GM12878 (cell line): ENCODE measurements around the gene THAP7. TPM values are rescaled to one million over a fixed set of nuclear protein-coding genes. Genes with fewer than 3 reads are reported as not detected.

ENCODE experiments used
- ATAC-seq: fragments of 200-7000 bp; cut with Tn5 transposase; 3 replicates; pipeline ENCODE4 v1.9.1; 2020; ENCODE audit warnings: mild to moderate bottlenecking, moderate library complexity
- BruUV-seq: library from RNA; stranded (reverse); fragments of 400-500 nt; replicated peaks from 2 replicates; lab custom pipeline; 2021; lab: Mats Ljungman, UMichigan
- CTCF ChIA-PET: fragments of 300-600 bp; sonication (Branson Sonifier 250); formaldehyde crosslinking; extraction: SDS; loops from one replicate; lab custom pipeline; 2021; ENCODE audit warnings: inconsistent platforms; lab: Yijun Ruan, JAX
- POLR2A ChIA-PET: fragments of 350-600 bp; formaldehyde crosslinking; extraction: SDS; loops from one replicate; lab custom pipeline; 2021; ENCODE audit warnings: inconsistent platforms; lab: Charles Lee
- RAD21 ChIA-PET: fragments of 300-600 bp; sonication (Branson Sonifier 250); formaldehyde crosslinking; loops from one replicate; lab custom pipeline; 2023; ENCODE audit warnings: antibody characterized with exemption; ENCODE audit not compliant: unreplicated experiment; lab: Charles Lee
- SMC1A ChIA-PET: fragments of 300-600 bp; sonication (Branson Sonifier 250); formaldehyde crosslinking; loops from one replicate; lab custom pipeline; 2023; ENCODE audit not compliant: unreplicated experiment, uncharacterized antibody; lab: Charles Lee
- DNase-seq: peaks from one replicate; pipeline ENCODE4 v3.0.0-alpha.2; 2011; ENCODE audit warnings: low read depth, low spot score
- FAIRE-seq: peaks from 3 replicates; lab custom pipeline; 2011; peaks lifted over from hg19 to GRCh38; lab: Jason Lieb, UNC
- H2AFZ ChIP-seq: 2 replicates; pipeline ENCODE4 v1.6.0; 2011; ENCODE audit warnings: low read depth, low read length, control low read depth; ENCODE audit not compliant: control insufficient read depth
- H3K27ac ChIP-seq: 2 replicates; pipeline ENCODE4 v1.5.1; 2011; ENCODE audit warnings: control low read depth; ENCODE audit not compliant: control insufficient read depth, insufficient read depth
- H3K27me3 ChIP-seq, 2 experiments: replicated peaks in 1 of 2; 2 replicates each; pipeline versions ENCODE4 v1.6.0 to v1.6.1; 2011; ENCODE audit warnings: low read length in 1 of 2; ENCODE audit not compliant: control insufficient read depth in 2 of 2, insufficient read depth in 2 of 2
- H3K36me3 ChIP-seq, 2 experiments: 2 replicates each; pipeline ENCODE4 v1.5.1; 2011; ENCODE audit warnings: low read length in 1 of 2; ENCODE audit not compliant: control insufficient read depth in 2 of 2, insufficient read depth in 2 of 2
- H3K4me1 ChIP-seq: 2 replicates; pipeline ENCODE4 v1.6.1; 2011; ENCODE audit warnings: mild to moderate bottlenecking, low read length, moderate library complexity, mixed read lengths; ENCODE audit not compliant: control insufficient read depth, insufficient read depth
- H3K4me2 ChIP-seq: 2 replicates; pipeline ENCODE4 v1.6.0; 2011; ENCODE audit warnings: control low read depth; ENCODE audit not compliant: control insufficient read depth, insufficient read depth
- H3K4me3 ChIP-seq: fragments of 200-600 bp; sonication (generic); 2 replicates; pipeline ENCODE4 v1.5.1; 2016
- H3K79me2 ChIP-seq: 2 replicates; pipeline ENCODE4 v1.6.0; 2011; ENCODE audit warnings: low read length; ENCODE audit not compliant: control insufficient read depth, insufficient read depth
- H3K9ac ChIP-seq: 2 replicates; pipeline ENCODE4 v1.8.0; 2011; ENCODE audit warnings: low read length, control low read depth, mixed read lengths; ENCODE audit not compliant: control insufficient read depth, insufficient read depth
- H3K9me3 ChIP-seq: replicated peaks from 3 replicates; pipeline ENCODE4 v1.5.1; 2011; ENCODE audit warnings: mild to moderate bottlenecking, low read length; ENCODE audit not compliant: control insufficient read depth, insufficient read depth
- H4K20me1 ChIP-seq: 2 replicates; pipeline ENCODE4 v1.6.0; 2011; ENCODE audit not compliant: control insufficient read depth, insufficient read depth
- CBFB ChIP-seq: IDR thresholded peaks from 2 replicates; pipeline ENCODE4 v1.6.1; 2016; ENCODE audit warnings: antibody characterized with exemption, low read depth
- HDAC2 ChIP-seq: fragments of 200-600 bp; sonication (generic); IDR thresholded peaks from 2 replicates; pipeline ENCODE4 v1.6.1; 2017
- POLR2A ChIP-seq: IDR thresholded peaks from 2 replicates; pipeline ENCODE4 v1.6.1; 2011; ENCODE audit warnings: low read depth, mild to moderate bottlenecking, low read length
- SP1 ChIP-seq: IDR thresholded peaks from one replicate; pipeline ENCODE4 v1.6.1; 2011; ENCODE audit warnings: low read depth, low read length
- SRF ChIP-seq, 2 experiments: IDR thresholded peaks; 2 replicates each; pipeline ENCODE4 v1.6.1; 2011; ENCODE audit warnings: low read depth in 2 of 2, low read length in 2 of 2, mild to moderate bottlenecking in 1 of 2, moderate library complexity in 1 of 2
- ZNF207 ChIP-seq: fragments of 450-650 bp; IDR thresholded peaks from 2 replicates; pipeline ENCODE4 v1.6.1; 2014; ENCODE audit warnings: antibody characterized with exemption, mild to moderate bottlenecking, borderline replicate concordance
- ZNF217 ChIP-seq: fragments of 450-650 bp; IDR thresholded peaks from 2 replicates; pipeline ENCODE4 v1.6.1; 2017; ENCODE audit warnings: antibody characterized with exemption, mild to moderate bottlenecking
- ZSCAN29 ChIP-seq: fragments of 450-650 bp; IDR thresholded peaks from 2 replicates; pipeline ENCODE4 v1.6.1; 2017; ENCODE audit warnings: mild to moderate bottlenecking, moderate library complexity
- WGBS: methylation state at CpG from one replicate; pipeline ENCODE4 v1.1.6; 2016; ENCODE audit warnings: low lambda C conversion rate; ENCODE audit not compliant: insufficient replicate concordance, insufficient coverage; ENCODE audit errors: missing lambda C conversion rate; 5-methylcytosine and 5-hydroxymethylcytosine counted together
- in situ Hi-C: fragments of 300-500 bp; cut with MboI; formaldehyde crosslinking; loops from 9 replicates; pipeline ENCODE4 v1.14.3; 2018; ENCODE audit warnings: mixed read lengths
- intact Hi-C: fragments of 100-400 bp; cut with micrococcal nuclease; formaldehyde crosslinking; loops from one replicate; pipeline ENCODE4 v1.14.2; 2022; ENCODE audit not compliant: unreplicated experiment
- polyA plus RNA-seq, 11 experiments: library from polyadenylated mRNA; depleted of rRNA in 4 of 11; unstranded in 6 of 11; stranded (reverse) in 5 of 11; fragments of >200 nt; fragmentation: Nextera tagmentation in 4 of 11; fragmentation: Illumina TruSeq in 1 of 11; extraction: Ambion mirVana in 4 of 11; extraction: Trizol in 1 of 11; gene quantifications; 1 replicate in 1 of 11; 2 replicates in 10 of 11; pipeline versions ENCODE4 v1.2.1 to v1.2.3, GENCODE V29; 2011 to 2016; ENCODE audit warnings: inconsistent platforms in 2 of 11, missing spikeins in 2 of 11, low read depth in 1 of 11
- total RNA-seq, 4 experiments: library from RNA; depleted of rRNA in 3 of 4; stranded (reverse); fragments of >200 nt in 3 of 4; fragmentation: Illumina TruSeq in 1 of 4; extraction: Trizol in 1 of 4; gene quantifications; 2 replicates each; pipeline versions ENCODE4 v1.2.1 to v1.2.3, GENCODE V29; 2013 to 2021
- TF ChIP-seq, protein P1 (sequence below): IDR thresholded peaks from 2 replicates; pipeline ENCODE4 v1.6.1; 2011; ENCODE audit warnings: low read depth, low read length, improper control_type of control experiment, borderline replicate concordance
- TF ChIP-seq, protein P2 (sequence below): fragments of 450-650 bp; IDR thresholded peaks from 2 replicates; pipeline ENCODE4 v1.6.1; 2016; ENCODE audit warnings: mild to moderate bottlenecking, moderate library complexity, borderline replicate concordance
- TF ChIP-seq, protein P3 (sequence below): fragments of 450-650 bp; conservative IDR thresholded peaks from 2 replicates; pipeline ENCODE4 v1.6.1; 2017; ENCODE audit warnings: mild to moderate bottlenecking, moderate library complexity

Gene THAP7
- total and polyA plus RNA-seq, 10 of the 15 experiments (the other 5 are each of a cell fraction or from before 2014, with no cell fraction given) = 0.66 to 58.3 (median 26.3) TPM

DNA sequence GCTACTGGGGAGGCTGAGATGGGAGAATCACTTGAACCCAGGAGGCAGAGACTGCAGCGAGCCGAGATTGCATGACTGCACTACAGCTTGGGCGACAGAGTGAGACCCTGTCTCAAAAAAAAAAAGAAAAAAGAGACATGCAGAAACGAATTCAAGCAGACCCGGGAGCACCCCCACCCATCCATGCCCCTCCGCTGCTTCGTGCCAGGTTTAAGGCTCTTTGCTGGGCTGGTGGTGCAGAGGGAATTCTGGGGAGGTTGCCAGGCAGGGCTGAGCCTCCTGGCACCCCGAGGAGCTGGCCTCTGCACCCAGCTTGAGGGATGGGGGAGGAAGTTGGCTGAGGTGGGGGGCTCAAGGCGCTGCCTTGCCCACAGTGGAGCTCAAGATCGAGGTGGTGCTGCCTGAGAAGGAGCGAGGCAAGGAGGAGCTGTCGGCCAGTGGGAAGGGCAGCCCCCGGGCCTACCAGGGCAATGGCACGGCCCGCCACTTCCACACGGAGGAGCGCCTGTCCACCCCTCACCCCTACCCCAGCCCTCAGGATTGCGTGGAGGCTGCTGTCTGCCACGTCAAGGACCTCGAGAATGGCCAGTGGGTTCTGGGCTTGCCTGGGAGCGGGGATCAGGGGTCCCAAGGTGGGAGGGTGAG lies 28.9 kb downstream of the THAP7 start:
- intact Hi-C loops = no loop called here
- ChIA-PET RAD21 (no interaction called here), CTCF (no interaction called here), SMC1A (no interaction called here), POLR2A (interaction anchor here (0.7 kb wide), 2 partner anchors 48 to 120 kb away, joined by 3 to 4 read pairs; no protein-coding TSS in a partner anchor)
- Histone ChIP-seq H4K20me1 (no peaks in the 10 kb centered on the region), H3K4me3 (no peak overlapping the region), H3K27ac (no peak overlapping the region), H3K9ac (no peak overlapping the region), H3K36me3 (no peaks in the 10 kb centered on the region), H3K4me2 (no peak overlapping the region), H3K79me2 (no peaks in the 10 kb centered on the region), H2AFZ (no peak overlapping the region), H3K9me3 (no peaks in the 10 kb centered on the region), H3K27me3 (no peaks in the 10 kb centered on the region), H3K4me1 (peaks cover 3% of the 10 kb centered on the region; the same call in 1 of the 2 replicates)
- 29% methylated on average over 11 of the region's 21 CpGs for WGBS
- in situ Hi-C loops = no loop called here
- BruUV-seq = no TSS peak
- ATAC-seq = no peak
- no peak for DNase-seq
- TF ChIP-seq SP1 (no peak), ZNF217 (no peak), CBFB (no peak), ZSCAN29 (no peak), HDAC2 (no peak), SRF (IDR thresholded peaks at IDR 0.05; ENCODE audit: low read depth in 2 of 2, low read length in 2 of 2) (no peak), POLR2A (no peak), ZNF207 (no peak)
- TF ChIP-seq, protein P1, sequence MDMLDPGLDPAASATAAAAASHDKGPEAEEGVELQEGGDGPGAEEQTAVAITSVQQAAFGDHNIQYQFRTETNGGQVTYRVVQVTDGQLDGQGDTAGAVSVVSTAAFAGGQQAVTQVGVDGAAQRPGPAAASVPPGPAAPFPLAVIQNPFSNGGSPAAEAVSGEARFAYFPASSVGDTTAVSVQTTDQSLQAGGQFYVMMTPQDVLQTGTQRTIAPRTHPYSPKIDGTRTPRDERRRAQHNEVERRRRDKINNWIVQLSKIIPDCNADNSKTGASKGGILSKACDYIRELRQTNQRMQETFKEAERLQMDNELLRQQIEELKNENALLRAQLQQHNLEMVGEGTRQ = no peak
- TF ChIP-seq, protein P2, sequence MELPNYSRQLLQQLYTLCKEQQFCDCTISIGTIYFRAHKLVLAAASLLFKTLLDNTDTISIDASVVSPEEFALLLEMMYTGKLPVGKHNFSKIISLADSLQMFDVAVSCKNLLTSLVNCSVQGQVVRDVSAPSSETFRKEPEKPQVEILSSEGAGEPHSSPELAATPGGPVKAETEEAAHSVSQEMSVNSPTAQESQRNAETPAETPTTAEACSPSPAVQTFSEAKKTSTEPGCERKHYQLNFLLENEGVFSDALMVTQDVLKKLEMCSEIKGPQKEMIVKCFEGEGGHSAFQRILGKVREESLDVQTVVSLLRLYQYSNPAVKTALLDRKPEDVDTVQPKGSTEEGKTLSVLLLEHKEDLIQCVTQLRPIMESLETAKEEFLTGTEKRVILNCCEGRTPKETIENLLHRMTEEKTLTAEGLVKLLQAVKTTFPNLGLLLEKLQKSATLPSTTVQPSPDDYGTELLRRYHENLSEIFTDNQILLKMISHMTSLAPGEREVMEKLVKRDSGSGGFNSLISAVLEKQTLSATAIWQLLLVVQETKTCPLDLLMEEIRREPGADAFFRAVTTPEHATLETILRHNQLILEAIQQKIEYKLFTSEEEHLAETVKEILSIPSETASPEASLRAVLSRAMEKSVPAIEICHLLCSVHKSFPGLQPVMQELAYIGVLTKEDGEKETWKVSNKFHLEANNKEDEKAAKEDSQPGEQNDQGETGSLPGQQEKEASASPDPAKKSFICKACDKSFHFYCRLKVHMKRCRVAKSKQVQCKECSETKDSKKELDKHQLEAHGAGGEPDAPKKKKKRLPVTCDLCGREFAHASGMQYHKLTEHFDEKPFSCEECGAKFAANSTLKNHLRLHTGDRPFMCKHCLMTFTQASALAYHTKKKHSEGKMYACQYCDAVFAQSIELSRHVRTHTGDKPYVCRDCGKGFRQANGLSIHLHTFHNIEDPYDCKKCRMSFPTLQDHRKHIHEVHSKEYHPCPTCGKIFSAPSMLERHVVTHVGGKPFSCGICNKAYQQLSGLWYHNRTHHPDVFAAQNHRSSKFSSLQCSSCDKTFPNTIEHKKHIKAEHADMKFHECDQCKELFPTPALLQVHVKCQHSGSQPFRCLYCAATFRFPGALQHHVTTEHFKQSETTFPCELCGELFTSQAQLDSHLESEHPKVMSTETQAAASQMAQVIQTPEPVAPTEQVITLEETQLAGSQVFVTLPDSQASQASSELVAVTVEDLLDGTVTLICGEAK = no peak
- TF ChIP-seq, protein P3, sequence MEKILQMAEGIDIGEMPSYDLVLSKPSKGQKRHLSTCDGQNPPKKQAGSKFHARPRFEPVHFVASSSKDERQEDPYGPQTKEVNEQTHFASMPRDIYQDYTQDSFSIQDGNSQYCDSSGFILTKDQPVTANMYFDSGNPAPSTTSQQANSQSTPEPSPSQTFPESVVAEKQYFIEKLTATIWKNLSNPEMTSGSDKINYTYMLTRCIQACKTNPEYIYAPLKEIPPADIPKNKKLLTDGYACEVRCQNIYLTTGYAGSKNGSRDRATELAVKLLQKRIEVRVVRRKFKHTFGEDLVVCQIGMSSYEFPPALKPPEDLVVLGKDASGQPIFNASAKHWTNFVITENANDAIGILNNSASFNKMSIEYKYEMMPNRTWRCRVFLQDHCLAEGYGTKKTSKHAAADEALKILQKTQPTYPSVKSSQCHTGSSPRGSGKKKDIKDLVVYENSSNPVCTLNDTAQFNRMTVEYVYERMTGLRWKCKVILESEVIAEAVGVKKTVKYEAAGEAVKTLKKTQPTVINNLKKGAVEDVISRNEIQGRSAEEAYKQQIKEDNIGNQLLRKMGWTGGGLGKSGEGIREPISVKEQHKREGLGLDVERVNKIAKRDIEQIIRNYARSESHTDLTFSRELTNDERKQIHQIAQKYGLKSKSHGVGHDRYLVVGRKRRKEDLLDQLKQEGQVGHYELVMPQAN = no peak
- no peak for FAIRE-seq
